Activated CD4-positive, alpha-beta T cell treated with anti-CD3 and anti-CD28 coated beads for 36 hours (primary cell): ENCODE data around the gene ABCC8. TPM values are rescaled to one million over a fixed set of nuclear protein-coding genes. Genes with fewer than 3 reads are reported as not detected.

ENCODE experiments used
- ATAC-seq: fragments of 200-7000 bp; cut with Tn5 transposase; one replicate; pipeline ENCODE4 v1.10.0; 2021; ENCODE audit warnings: mild to moderate bottlenecking, moderate library complexity
- CTCF ChIA-PET: fragments of 350-600 bp; sonication (Branson Sonifier 250); formaldehyde crosslinking; loops from one replicate; lab custom pipeline; 2021; ENCODE audit warnings: antibody characterized with exemption; lab: Charles Lee
- POLR2A ChIA-PET: fragments of 350-600 bp; sonication (Branson Sonifier 250); formaldehyde crosslinking; loops from one replicate; lab custom pipeline; 2021; ENCODE audit warnings: antibody characterized with exemption, inconsistent platforms; lab: Charles Lee
- DNase-seq: peaks from one replicate; pipeline ENCODE4 v3.0.0-alpha.2; 2020
- H3K27ac Mint-ChIP-seq: one replicate; pipeline ENCODE4 v1.8.0; 2021; ENCODE audit warnings: mixed read lengths
- H3K27me3 Mint-ChIP-seq: one replicate; pipeline ENCODE4 v1.8.0; 2021; ENCODE audit warnings: mixed read lengths
- H3K36me3 Mint-ChIP-seq: one replicate; pipeline ENCODE4 v1.8.0; 2021; ENCODE audit warnings: low read depth, mixed read lengths
- H3K4me1 Mint-ChIP-seq: one replicate; pipeline ENCODE4 v1.8.0; 2021; ENCODE audit warnings: mixed read lengths
- H3K4me3 Mint-ChIP-seq: one replicate; pipeline ENCODE4 v1.8.0; 2021; ENCODE audit warnings: mild to moderate bottlenecking, moderate library complexity, mixed read lengths
- H3K9me3 Mint-ChIP-seq: one replicate; pipeline ENCODE4 v1.8.0; 2021; ENCODE audit warnings: low read depth, mixed read lengths
- intact Hi-C, 2 experiments: fragments of 100-400 bp; cut with DNase I in 1 of 2; cut with micrococcal nuclease in 1 of 2; formaldehyde crosslinking; loops; one replicate each; pipeline versions ENCODE4 v1.14.2 to v1.15.1; 2022 to 2024; cut with DNase I, micrococcal nuclease
- total RNA-seq, 2 experiments: library from RNA; stranded (reverse); gene quantifications; one replicate each; pipeline ENCODE4 v1.2.3, GENCODE V29; 2021

ABCC8 gene
- total RNA-seq, 2 experiments from 2014 or later: not detected

GRCh38 chr11:17446482-17446881 lies 30.2 kb downstream of the ABCC8 start:
- no peak for DNase-seq
- Mint-ChIP-seq H3K4me3 (no peak overlapping the region), H3K4me1 (no peaks in the 10 kb centered on the region), H3K27ac (no peak overlapping the region), H3K9me3 (no peaks in the 10 kb centered on the region), H3K36me3 (no peaks in the 10 kb centered on the region), H3K27me3 (peaks cover 1% of the 10 kb centered on the region)
- intact Hi-C loops: no loop called here
- no peak for ATAC-seq
- ChIA-PET POLR2A (no interaction called here), CTCF (interaction anchor here (0.7 kb wide), 1 partner anchor 31 kb away, joined by 3 read pairs; no protein-coding TSS in a partner anchor)

DNA sequence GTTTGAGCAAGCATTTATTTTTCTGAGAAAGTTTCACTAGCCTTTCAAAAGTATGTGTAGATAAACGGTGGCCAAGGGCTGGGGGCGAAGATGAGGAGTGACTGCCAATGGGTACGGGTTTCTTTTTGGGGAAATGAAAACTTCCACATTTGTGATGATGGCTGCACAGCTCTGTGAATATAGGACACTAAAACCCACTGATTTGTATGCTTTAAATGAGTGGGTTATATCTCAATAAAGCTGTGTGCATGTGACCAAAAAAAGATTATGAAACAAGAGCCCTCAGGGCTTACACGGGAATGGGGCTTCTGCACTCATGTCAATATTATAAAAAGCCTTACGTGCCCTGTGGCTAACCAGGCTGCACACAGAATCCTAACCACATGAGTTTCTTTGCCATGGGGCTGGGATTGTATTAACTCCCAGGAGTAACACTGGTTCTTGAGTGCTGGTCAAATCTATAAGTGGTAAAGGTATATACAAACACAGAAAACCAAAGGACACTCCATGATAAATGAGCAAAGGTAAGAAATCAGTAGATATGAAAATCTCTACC lies 31.3 kb downstream of the ABCC8 start:
- no peaks in the 10 kb centered on the region for H3K36me3 Mint-ChIP-seq
- CTCF ChIA-PET: interaction anchor here (0.6 kb wide), 1 partner anchor 61 kb away, joined by 3 read pairs; no protein-coding TSS in a partner anchor
- intact Hi-C loops: no loop called here
- H3K27me3 Mint-ChIP-seq: no peaks in the 10 kb centered on the region
- POLR2A ChIA-PET: no interaction called here
- DNase-seq (no peak), ATAC-seq (no peak)
- no peak overlapping the region for H3K4me3 Mint-ChIP-seq
- no peak overlapping the region for H3K27ac Mint-ChIP-seq
- H3K9me3 Mint-ChIP-seq: peaks cover 2% of the 10 kb centered on the region
- no peaks in the 10 kb centered on the region for H3K4me1 Mint-ChIP-seq

GRCh38 chr11:17443926-17444690 lies 32.5 kb downstream of the ABCC8 start:
- POLR2A ChIA-PET: interaction anchor here (0.6 kb wide), 1 partner anchor 78 kb away, joined by 4 read pairs; no protein-coding TSS in a partner anchor
- CTCF ChIA-PET: no interaction called here
- intact Hi-C loops: no loop called here
- H3K9me3 Mint-ChIP-seq: peaks cover 2% of the 10 kb centered on the region
- no peak overlapping the region for H3K4me3 Mint-ChIP-seq
- DNase-seq: no peak
- peaks cover 6% of the 10 kb centered on the region for H3K4me1 Mint-ChIP-seq
- H3K27ac Mint-ChIP-seq: no peak overlapping the region
- peaks cover 2% of the 10 kb centered on the region for H3K27me3 Mint-ChIP-seq
- ATAC-seq: no peak
- H3K36me3 Mint-ChIP-seq: no peaks in the 10 kb centered on the region

- Mint-ChIP-seq H3K27ac (no peak overlapping the region), H3K27me3 (peaks cover 5% of the 10 kb centered on the region), H3K4me1 (peaks cover 7% of the 10 kb centered on the region), H3K36me3 (no peaks in the 10 kb centered on the region), H3K9me3 (peaks cover 2% of the 10 kb centered on the region), H3K4me3 (no peak overlapping the region)
- no peak for ATAC-seq
- POLR2A ChIA-PET: interaction anchor here (0.6 kb wide), 1 partner anchor 77 kb away, joined by 4 read pairs; no protein-coding TSS in a partner anchor
- intact Hi-C loops: no loop called here
- CTCF ChIA-PET: no interaction called here
- DNase-seq: no peak
Measured at GRCh38 chr11:17443423-17443822, 33.2 kb downstream of the ABCC8 start.

DNA sequence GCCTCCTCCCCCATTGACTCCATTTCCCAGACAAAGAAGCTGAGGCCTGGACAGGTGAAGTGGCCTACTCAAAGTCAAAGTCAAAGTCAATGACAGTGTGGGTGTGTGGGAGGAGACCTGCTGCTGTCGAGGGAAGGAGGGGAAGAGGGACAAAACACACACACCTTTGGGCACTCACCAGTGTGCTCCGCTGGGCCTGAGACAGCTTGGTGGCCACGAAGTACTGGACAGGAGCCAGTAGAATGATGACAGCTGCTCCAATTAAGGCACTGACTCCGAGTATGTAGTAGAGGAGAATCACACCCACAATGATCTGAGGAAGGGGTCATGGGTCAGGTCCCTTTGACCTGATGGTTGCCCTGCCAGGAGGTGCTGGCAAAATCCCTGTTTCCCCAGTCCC lies 33.6 kb downstream of the ABCC8 start:
- no peak overlapping the region for H3K27ac Mint-ChIP-seq

DNA sequence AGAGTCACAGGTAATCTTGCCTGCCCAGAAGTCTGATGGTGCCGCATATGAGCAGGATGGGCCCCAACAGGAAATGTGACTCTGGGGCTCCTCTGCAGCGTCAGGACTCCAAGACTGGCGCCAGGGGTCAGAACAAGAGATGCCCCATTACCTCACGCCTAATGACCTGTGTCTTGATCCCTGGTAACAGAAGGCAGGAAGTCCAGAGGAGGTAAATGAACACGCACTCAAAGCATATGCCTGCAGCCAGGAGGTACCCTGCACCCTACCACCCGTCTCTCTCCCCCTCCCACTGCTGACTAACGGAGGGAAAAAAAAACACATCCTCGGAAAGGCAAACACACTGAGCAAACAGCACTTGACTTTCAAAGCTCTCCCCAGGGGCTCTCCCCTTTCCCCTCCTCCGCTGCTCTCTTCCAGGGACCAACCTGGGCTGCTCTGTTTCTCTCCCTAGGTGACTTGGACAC lies 37.3 kb downstream of the ABCC8 start:
- peak; percentile 70 for ATAC-seq
- Mint-ChIP-seq H3K27me3 (peaks cover 5% of the 10 kb centered on the region), H3K36me3 (no peaks in the 10 kb centered on the region), H3K27ac (no peak overlapping the region), H3K9me3 (peaks cover 2% of the 10 kb centered on the region), H3K4me3 (peak overlapping the region; percentile 1), H3K4me1 (peaks cover 7% of the 10 kb centered on the region)
- ChIA-PET POLR2A (interaction anchor here (0.8 kb wide), 1 partner anchor 883 kb away, joined by 4 read pairs; the partner anchor contains the start of genes GTF2H1 and HPS5), CTCF (no interaction called here)
- peak; percentile 16 for DNase-seq
- intact Hi-C loops: no loop called here

More for the DNA sequence above, 33.6 kb downstream of the ABCC8 start:
- ChIA-PET CTCF (interaction anchor here (1.5 kb wide), 1 partner anchor 24 kb away, joined by 3 read pairs; no protein-coding TSS in a partner anchor), POLR2A (no interaction called here)
- H3K4me3 Mint-ChIP-seq: no peak overlapping the region
- peaks cover 7% of the 10 kb centered on the region for H3K4me1 Mint-ChIP-seq
- peaks cover 5% of the 10 kb centered on the region for H3K27me3 Mint-ChIP-seq
- peaks cover 2% of the 10 kb centered on the region for H3K9me3 Mint-ChIP-seq
- DNase-seq (no peak), ATAC-seq (no peak)
- intact Hi-C loops: no loop called here
- H3K36me3 Mint-ChIP-seq: no peaks in the 10 kb centered on the region

GRCh38 chr11:17437366-17437765 lies 39.3 kb downstream of the ABCC8 start:
- no peak overlapping the region for H3K4me3 Mint-ChIP-seq
- H3K27me3 Mint-ChIP-seq: peaks cover 5% of the 10 kb centered on the region
- intact Hi-C loops: no loop called here
- CTCF ChIA-PET: no interaction called here
- POLR2A ChIA-PET: no interaction called here
- H3K9me3 Mint-ChIP-seq: peaks cover 2% of the 10 kb centered on the region
- H3K36me3 Mint-ChIP-seq: no peaks in the 10 kb centered on the region
- DNase-seq: no peak
- peaks cover 7% of the 10 kb centered on the region for H3K4me1 Mint-ChIP-seq
- no peak for ATAC-seq
- no peak overlapping the region for H3K27ac Mint-ChIP-seq

GRCh38 chr11:17434108-17434507 lies 42.5 kb downstream of the ABCC8 start:
- CTCF ChIA-PET: interaction anchor here (0.7 to 1.3 kb wide), 2 partner anchors 21 to 48 kb away, joined by 3 to 4 read pairs; no protein-coding TSS in a partner anchor
- peaks cover 3% of the 10 kb centered on the region for H3K27me3 Mint-ChIP-seq
- H3K36me3 Mint-ChIP-seq: no peaks in the 10 kb centered on the region
- POLR2A ChIA-PET: no interaction called here
- DNase-seq: no peak
- H3K27ac Mint-ChIP-seq: no peak overlapping the region
- H3K9me3 Mint-ChIP-seq: no peaks in the 10 kb centered on the region
- H3K4me1 Mint-ChIP-seq: peaks cover 1% of the 10 kb centered on the region
- H3K4me3 Mint-ChIP-seq: no peak overlapping the region
- ATAC-seq: no peak
- intact Hi-C loops: no loop called here

DNA sequence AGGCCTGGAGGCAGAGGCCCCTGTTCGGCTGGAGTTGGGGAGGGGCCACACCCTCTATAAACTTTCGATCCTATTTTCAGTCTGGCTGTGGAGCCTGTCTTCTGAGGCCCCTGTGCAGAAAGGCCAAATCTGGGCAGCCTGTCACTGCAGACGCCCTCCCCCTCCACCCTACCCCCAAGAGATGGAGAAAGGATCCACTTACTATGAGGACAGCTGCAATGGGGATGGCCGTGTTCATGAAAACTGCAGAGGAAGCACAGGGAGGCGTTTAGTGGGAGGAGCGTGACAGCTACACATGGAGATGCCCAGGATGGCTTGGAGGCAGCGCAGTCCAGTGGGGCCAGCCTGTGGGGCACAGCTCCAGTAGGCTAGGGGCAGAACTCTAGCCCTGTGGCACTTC lies 44.6 kb downstream of the ABCC8 start:
- H3K36me3 Mint-ChIP-seq: no peaks in the 10 kb centered on the region
- no peak overlapping the region for H3K27ac Mint-ChIP-seq
- ATAC-seq (no peak), DNase-seq (no peak)
- POLR2A ChIA-PET: no interaction called here
- no peak overlapping the region for H3K4me3 Mint-ChIP-seq
- intact Hi-C loops: no loop called here
- H3K9me3 Mint-ChIP-seq: no peaks in the 10 kb centered on the region
- no peaks in the 10 kb centered on the region for H3K4me1 Mint-ChIP-seq
- CTCF ChIA-PET: interaction anchor here (1.0 to 1.3 kb wide), 2 partner anchors 17 to 47 kb away, joined by 4 to 5 read pairs; no protein-coding TSS in a partner anchor
- H3K27me3 Mint-ChIP-seq: peaks cover 4% of the 10 kb centered on the region

DNA sequence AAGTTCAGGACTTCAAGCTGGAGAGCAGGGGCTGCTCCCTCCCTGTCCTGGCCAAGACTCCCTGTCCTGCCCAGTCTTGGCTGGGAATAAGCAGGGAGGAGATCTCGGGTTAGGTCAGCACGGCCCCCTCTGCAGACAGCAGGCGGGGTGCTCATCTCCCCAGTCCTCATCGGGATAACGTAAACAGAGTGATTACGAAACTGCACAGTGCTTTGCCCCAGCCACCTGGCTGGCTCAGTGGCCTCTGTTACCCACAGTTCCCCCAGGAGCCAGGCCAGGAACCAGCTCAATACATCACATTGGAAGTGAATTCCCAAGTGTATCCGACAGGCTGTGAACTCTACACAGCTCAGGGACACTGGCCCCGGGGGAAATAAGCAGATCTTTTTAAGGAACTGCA lies 45.5 kb downstream of the ABCC8 start:
- ChIA-PET POLR2A (no interaction called here), CTCF (interaction anchor here (0.8 to 1.0 kb wide), 2 partner anchors 9 to 16 kb away, joined by 3 to 5 read pairs; no protein-coding TSS in a partner anchor)
- Mint-ChIP-seq H3K4me3 (no peak overlapping the region), H3K4me1 (no peaks in the 10 kb centered on the region), H3K27me3 (peaks cover 4% of the 10 kb centered on the region), H3K36me3 (no peaks in the 10 kb centered on the region), H3K27ac (no peak overlapping the region), H3K9me3 (no peaks in the 10 kb centered on the region)
- ATAC-seq (no peak), DNase-seq (no peak)
- intact Hi-C loops: no loop called here

DNA sequence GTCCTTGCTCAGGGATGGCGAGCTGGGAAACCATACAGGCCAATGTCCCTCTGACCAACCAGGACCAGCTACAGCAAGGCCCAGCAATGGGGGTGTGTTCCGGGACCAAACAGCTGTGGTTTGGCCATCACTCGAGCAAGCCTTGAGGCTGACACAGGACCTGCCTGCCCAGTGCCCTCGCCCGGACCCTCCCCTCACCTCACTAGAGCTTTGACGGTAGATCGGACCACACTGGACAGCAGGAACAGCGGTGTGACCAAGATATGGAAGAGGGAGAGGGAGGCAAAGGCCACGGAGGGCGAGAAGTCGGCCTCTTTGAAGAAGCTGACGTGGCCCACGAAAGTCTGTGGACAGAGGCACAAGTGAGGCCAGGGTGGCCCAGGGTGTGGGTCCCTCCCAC lies 46.0 kb downstream of the ABCC8 start:
- Mint-ChIP-seq H3K36me3 (no peaks in the 10 kb centered on the region), H3K27me3 (peaks cover 4% of the 10 kb centered on the region), H3K27ac (no peak overlapping the region), H3K9me3 (no peaks in the 10 kb centered on the region), H3K4me1 (no peaks in the 10 kb centered on the region), H3K4me3 (no peak overlapping the region)
- DNase-seq (no peak), ATAC-seq (no peak)
- intact Hi-C loops: no loop called here
- ChIA-PET POLR2A (no interaction called here), CTCF (interaction anchor here (0.5 kb wide), 1 partner anchor 15 kb away, joined by 3 read pairs; no protein-coding TSS in a partner anchor)
